Fibroblast of skin of scalp (primary cell): ENCODE data around the gene KIF3A.

ENCODE experiments used
- DNase-seq: peaks from one replicate; pipeline ENCODE4 v3.0.0-alpha.2; 2013

Gene KIF3A

GRCh38 chr5:132677682-132678400 is 59.5 kb downstream of the KIF3A start:
- DNase-seq: no peak

DNA sequence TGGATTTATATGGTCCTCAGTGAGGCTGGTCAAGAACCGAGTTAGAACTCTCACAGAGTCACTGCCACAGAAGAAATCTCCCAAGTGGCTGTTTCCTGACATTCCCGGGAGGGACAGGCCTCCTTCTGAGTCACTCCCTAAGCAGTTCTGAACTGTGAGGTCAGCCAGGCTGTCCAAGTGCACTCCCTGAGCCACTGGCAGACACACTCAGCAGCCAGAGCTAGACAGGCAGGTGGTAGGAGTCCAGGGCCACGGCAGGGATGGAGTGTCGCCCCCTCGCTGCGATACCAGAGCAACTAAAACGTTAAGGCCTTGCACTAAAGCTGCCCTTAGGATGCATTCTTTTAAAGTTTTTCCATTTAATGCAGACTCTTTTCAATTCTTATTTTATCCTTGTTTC is 60.2 kb downstream of the KIF3A start:
- DNase-seq: peak; percentile 85

GRCh38 chr5:132675936-132676689 is 61.2 kb downstream of the KIF3A start:
- no peak for DNase-seq

GRCh38 chr5:132674671-132675506 is 62.5 kb downstream of the KIF3A start:
- DNase-seq: peak; percentile 98

DNA sequence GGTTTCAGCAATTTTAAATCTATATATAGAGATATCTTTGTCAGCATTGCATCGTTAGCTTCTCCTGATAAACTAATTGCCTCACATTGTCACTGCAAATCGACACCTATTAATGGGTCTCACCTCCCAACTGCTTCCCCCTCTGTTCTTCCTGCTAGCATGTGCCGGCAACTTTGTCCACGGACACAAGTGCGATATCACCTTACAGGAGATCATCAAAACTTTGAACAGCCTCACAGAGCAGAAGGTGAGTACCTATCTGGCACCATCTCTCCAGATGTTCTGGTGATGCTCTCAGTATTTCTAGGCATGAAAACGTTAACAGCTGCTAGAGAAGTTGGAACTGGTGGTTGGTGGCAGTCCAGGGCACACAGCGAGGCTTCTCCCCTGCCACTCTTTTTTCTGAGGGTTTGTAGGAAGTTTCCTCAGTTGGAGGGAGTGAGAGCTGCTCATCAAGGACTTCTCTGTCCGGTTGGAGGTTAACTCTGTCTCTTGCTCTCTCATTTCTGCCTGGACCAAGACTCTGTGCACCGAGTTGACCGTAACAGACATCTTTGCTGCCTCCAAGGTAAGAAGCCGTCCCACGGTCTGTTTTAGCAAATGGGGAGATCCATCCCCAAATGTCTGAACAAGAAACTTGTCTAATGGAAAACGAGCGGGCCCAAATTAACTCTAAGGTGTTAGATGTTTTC is 63.3 kb downstream of the KIF3A start, which contains the start of gene IL4:
Gene IL4, plus strand, starts transcription at position 51 of the 692 bp plus-strand sequence. Its CDS starts 62 bp downstream, at position 113.
- DNase-seq: no peak

DNA sequence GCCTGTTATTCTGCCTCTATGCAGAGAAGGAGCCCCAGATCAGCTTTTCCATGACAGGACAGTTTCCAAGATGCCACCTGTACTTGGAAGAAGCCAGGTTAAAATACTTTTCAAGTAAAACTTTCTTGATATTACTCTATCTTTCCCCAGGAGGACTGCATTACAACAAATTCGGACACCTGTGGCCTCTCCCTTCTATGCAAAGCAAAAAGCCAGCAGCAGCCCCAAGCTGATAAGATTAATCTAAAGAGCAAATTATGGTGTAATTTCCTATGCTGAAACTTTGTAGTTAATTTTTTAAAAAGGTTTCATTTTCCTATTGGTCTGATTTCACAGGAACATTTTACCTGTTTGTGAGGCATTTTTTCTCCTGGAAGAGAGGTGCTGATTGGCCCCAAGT is 63.9 kb downstream of the KIF3A start:
- DNase-seq: no peak

- no peak for DNase-seq
These were observed 66.3 kb downstream of the KIF3A start for GRCh38 chr5:132671000-132671399.

DNA sequence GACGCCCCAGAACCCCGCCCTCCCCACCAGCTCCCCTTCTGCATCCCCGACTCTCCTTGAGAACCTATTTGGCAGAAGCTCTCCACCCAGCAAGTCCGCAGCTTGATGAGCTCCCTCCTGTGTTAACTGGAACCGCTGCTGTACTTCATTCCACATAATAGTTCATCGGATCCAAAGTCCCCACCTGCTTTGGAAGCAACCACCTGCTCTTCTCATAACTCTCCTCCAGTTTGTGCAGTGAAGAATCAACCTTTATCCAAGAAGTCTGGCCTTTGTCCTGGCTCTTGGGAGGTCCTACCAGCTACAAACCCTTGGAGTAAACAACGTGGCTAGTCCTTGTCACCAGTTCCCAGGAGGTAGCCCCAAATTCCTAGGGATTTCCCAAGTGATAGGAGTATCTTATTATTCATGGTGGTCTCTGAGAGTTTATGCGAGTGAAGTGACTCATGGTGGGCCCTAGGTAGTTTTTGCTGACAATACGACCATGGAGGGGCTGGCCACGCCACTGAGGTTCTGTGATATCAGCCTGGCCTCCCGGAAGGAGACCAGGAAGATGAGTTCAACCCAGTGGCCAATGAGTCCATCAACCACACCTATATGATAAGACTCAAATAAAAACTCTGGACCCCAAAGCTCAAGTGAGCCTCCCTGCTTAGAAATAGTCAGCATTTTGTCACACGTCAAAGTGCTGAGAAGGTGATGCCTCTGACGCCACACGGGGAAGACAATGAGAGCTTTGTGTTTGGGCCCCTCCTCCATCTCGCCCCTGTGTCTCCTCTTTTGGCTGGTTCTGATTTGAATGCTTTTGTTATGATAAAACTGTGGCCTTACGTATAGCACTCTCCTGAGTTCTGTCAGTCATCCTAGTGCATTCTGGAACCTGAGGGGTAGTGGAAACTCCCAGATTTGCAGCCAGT is 67.1 kb downstream of the KIF3A start:
- no peak for DNase-seq

- DNase-seq: no peak
These were observed 67.9 kb downstream of the KIF3A start for GRCh38 chr5:132669455-132669820.

- DNase-seq: no peak
These were observed 68.5 kb downstream of the KIF3A start for GRCh38 chr5:132668706-132669454.

- no peak for DNase-seq
These were observed 69.3 kb downstream of the KIF3A start for GRCh38 chr5:132667761-132668705.

GRCh38 chr5:132667309-132667708 is 70.0 kb downstream of the KIF3A start:
- no peak for DNase-seq

DNA sequence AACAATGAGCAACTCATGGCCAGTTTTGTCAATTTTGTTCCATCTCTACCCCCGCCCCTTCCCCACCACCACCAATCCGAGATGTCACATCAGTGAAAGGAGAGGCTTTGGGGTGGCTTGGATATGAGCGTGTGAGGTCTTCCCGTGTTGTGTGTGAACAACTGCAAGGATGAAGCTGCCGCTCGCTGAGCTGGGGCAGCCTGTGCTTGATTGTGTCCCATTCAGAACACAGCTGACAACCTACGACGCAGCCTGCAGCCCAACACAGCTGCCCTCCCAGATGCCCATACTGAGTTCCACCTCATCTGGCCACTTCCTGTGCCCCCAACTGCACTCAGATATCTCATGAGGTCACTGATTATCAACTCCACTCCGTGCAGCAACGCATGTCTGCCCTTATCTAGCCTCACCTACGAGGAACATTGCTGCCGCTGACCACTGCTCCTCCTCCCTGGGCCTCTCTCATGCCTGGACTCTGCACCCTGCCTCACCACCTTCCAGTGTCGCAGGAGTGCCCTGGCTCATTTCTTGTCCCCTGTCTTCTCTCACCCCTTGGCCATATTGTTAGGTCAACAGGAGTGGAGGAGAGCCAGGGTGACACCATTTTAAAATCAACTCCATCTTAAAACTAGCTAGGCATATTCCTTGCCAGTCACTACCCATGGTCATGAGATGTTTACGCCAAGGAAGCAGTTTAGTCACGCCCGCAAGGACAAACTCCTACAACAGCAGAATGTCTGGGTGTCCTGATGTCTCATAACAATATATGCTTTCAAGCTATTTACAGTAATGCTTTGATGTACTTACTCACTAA is 70.8 kb downstream of the KIF3A start:
- no peak for DNase-seq

GRCh38 chr5:132665574-132666080 is 71.7 kb downstream of the KIF3A start:
- DNase-seq: no peak

- no peak for DNase-seq
These were observed 72.6 kb downstream of the KIF3A start for GRCh38 chr5:132664696-132665209.

GRCh38 chr5:132663771-132664695 is 73.3 kb downstream of the KIF3A start:
- no peak for DNase-seq
